Mammary epithelial cell (primary cell): Measurements from ENCODE around the gene PIK3R1.

Experiments
- EZH2 ChIP-seq: IDR thresholded peaks from 2 replicates; pipeline ENCODE4 v1.6.1; 2012; ENCODE audit warnings: low read length, inconsistent platforms, borderline replicate concordance
- TF ChIP-seq, protein P1 (sequence below), 2 donors: IDR thresholded peaks in 1 of 2; conservative IDR thresholded peaks in 1 of 2; 2 replicates each; pipeline ENCODE4 v1.5.1; 2011 to 2012; ENCODE audit warnings: inconsistent platforms in 2 of 2, low read length in 2 of 2, mild to moderate bottlenecking in 2 of 2, control low read depth in 1 of 2, low read depth in 1 of 2; ENCODE audit not compliant: insufficient read depth in 1 of 2; ENCODE audit errors: extremely low read depth in 1 of 2

DNA sequence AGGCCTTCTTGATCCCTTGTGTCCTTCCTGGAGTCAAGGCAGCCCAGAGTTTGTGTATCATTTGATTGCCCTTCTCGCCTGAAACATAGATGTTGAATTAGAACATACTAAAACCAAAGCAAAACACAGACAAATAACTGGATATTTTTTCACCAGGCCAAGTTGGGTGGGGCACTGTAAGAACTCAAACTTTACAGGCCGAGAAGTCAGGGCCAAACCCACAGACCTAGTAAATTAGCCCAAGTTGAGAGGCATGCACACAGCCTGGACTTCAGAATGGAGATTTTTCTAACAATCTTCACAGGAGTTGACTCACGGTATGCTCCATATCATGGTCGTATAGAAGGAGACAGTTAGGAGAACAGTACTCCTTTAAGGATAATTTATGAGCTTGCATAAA lies 121.7 kb downstream of the PIK3R1 start:
- TF ChIP-seq, protein P1, sequence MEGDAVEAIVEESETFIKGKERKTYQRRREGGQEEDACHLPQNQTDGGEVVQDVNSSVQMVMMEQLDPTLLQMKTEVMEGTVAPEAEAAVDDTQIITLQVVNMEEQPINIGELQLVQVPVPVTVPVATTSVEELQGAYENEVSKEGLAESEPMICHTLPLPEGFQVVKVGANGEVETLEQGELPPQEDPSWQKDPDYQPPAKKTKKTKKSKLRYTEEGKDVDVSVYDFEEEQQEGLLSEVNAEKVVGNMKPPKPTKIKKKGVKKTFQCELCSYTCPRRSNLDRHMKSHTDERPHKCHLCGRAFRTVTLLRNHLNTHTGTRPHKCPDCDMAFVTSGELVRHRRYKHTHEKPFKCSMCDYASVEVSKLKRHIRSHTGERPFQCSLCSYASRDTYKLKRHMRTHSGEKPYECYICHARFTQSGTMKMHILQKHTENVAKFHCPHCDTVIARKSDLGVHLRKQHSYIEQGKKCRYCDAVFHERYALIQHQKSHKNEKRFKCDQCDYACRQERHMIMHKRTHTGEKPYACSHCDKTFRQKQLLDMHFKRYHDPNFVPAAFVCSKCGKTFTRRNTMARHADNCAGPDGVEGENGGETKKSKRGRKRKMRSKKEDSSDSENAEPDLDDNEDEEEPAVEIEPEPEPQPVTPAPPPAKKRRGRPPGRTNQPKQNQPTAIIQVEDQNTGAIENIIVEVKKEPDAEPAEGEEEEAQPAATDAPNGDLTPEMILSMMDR (conservative IDR thresholded peaks at IDR 0.05 in 1 of 2, IDR thresholded peaks at IDR 0.05 in 1 of 2; ENCODE audit: extremely low read depth in 1 of 2, insufficient read depth in 1 of 2, low read depth in 1 of 2, low read length in 2 of 2) = no peak
- no peak for TF ChIP-seq EZH2
